SIG-M5 (cell line): ENCODE measurements around the gene FMN1.

Source experiments
- DNase-seq: peaks from one replicate; lab custom pipeline; 2025; lab: John Stamatoyannopoulos, UW

Gene FMN1, protein sequence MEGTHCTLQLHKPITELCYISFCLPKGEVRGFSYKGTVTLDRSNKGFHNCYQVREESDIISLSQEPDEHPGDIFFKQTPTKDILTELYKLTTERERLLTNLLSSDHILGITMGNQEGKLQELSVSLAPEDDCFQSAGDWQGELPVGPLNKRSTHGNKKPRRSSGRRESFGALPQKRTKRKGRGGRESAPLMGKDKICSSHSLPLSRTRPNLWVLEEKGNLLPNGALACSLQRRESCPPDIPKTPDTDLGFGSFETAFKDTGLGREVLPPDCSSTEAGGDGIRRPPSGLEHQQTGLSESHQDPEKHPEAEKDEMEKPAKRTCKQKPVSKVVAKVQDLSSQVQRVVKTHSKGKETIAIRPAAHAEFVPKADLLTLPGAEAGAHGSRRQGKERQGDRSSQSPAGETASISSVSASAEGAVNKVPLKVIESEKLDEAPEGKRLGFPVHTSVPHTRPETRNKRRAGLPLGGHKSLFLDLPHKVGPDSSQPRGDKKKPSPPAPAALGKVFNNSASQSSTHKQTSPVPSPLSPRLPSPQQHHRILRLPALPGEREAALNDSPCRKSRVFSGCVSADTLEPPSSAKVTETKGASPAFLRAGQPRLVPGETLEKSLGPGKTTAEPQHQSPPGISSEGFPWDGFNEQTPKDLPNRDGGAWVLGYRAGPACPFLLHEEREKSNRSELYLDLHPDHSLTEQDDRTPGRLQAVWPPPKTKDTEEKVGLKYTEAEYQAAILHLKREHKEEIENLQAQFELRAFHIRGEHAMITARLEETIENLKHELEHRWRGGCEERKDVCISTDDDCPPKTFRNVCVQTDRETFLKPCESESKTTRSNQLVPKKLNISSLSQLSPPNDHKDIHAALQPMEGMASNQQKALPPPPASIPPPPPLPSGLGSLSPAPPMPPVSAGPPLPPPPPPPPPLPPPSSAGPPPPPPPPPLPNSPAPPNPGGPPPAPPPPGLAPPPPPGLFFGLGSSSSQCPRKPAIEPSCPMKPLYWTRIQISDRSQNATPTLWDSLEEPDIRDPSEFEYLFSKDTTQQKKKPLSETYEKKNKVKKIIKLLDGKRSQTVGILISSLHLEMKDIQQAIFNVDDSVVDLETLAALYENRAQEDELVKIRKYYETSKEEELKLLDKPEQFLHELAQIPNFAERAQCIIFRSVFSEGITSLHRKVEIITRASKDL (N-terminal part only)

DNA sequence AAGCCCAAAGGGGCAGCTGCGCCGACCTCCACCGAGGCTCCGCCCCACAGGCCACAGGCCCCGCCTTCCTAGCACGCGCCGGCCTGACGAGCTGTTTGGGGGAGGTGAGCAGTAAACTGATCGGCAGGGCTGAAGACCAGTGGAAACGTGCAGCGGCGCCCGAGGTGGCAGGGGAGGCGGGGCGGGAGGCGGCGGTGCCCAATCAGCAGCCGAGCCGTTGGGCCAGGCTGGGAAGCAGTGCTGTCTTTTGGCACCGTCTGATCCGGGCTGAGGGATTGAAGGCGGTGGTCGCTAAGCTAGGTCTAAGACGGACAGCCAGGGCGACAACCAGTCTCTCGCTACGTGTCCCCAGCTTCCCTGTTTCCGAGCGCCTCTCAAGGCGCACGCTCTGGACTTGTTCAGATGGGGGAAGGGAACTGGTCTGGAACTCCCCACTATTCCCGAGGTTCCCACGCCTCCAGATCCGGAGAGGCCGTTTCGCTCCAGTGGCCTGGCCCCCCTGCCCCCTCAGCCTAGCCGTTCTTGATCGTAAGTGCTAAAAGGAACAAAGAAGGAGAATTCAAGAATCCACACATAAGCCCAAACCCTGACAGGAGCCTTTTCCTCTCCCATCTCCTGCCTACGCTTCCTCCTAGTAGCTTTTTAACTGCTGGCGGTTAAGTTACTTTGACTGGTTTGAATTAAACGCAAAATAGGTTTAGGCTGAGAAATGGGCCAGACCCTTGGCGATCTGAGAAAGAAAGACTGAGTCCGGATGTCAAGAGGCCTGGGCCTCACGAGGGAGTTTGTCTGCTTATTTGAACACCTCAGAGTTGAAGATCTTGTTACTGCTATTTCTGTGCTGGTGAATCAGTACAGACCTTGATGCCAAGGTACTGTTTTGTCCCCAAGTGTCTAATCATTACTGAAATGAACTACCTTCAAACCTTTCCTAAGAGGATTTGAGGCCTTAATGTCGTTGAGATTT lies at the start of gene FMN1:
FMN1 (minus strand) TSS at position 11 of the 967 bp plus-strand sequence. CDS start 39,800 bp downstream, outside the sequence.
- no peak for DNase-seq

DNA sequence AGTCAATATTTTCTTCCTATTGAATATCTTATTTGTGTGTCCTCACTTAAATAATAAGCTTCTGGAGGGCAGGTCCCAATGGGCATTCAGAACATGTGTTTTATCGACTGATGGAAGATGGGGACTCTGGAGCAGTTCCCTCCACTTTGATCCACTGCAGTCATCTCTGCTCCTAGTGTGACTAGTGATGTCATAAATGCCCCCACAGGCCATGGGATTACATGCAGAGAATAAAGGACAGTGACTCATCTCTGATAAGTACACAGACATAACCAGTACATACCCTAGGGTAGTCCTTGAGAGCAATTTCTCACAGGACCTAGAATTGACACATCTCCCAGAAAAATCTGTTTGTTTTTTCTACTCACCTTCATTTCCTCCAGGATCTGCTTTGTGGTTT lies 49.4 kb upstream of the FMN1 start:
- DNase-seq: no peak

DNA sequence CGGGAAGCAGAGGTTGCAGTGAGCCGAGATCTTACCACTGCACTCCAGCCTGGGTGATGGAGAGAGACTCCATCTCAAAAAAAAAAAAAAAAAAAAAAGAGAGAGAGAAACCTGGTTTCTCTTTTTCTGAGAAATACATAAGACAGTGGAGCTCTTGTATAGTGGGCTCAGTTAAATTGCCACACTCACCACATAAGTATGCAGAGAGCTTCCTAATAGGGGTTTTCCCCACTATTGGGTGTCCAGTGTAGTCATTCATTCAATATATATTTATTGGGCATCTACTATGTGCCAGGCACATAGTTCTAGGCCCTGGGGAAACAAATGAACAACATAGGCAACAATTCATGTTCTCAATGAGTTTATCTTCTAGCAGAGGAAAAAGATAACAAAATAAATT lies 48.9 kb upstream of the FMN1 start:
- no peak for DNase-seq

DNA sequence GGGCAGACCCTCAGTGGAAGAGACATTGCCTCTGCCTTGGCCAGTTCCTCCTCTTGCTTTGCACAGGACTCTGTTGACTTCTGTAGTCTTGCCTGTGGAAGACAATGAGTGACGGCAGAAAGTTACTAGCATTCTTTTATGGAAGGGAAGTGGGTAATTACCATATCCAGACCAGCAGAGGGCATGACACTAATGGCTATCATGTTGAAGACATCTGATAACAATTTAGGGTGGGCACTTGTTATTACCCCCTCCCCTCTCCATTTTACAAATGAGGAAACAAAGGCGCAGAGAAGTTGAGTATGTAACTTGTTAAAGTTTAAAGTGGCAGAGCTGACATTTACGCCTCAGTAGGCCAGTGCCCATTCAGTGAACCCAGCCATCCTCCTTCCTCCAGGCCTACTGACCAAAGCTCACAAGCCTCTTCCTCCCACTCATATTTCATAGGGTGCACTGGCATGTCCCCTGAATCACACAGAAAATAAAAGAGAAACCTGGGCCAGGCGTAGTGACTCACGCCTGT lies 48.2 kb upstream of the FMN1 start:
- DNase-seq: no peak

DNA sequence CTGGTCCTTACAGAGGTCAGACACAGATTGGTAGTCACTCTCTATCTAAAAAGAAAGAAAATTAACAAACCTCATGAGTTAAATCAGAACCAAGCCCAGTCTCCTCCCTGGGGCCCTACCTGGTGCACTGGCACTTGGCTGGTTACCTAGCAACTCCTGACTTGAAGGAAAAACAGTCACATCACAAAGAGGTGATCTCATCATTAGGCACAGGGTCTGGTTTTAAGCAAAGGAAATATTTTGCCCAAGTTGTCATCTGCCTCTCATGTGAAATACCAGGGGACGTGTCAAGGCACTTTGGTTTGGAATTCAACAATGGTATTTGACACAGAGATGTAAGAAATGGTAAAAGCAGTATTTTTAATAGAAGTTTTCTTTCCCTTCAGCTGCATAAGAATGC lies 47.7 kb upstream of the FMN1 start:
- DNase-seq: no peak

DNA sequence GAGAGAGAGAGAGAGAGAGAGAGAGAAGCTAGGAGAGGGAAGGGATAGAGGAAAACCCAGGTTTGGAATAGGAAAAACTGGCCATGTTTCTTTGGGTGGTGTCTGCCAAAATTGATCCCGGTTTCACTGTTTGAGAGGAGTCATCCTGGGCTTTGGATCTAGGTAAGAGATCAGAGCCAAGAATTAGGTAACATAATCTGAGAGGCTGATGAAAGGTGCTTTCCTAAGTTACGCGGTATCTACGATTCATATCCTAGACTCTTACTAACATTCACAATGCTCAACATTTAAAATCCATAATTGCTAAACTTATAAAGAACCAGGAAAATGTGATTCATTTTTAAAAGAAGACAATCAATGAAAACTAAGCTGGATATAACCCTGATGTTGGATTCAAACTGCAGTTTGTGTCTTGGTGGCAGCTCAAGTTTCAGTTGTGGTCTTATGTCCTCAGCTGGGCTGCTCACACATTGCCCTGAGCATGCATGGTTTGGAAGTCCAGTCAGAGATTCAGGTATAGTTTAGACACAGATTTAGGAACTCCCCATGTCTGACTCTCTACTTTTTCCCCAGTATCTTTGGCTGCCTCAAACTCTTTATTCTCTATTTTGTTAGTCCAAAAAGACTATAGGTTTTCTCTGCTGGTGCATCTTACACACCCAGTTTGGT lies 42.5 kb upstream of the FMN1 start:
- no peak for DNase-seq

DNA sequence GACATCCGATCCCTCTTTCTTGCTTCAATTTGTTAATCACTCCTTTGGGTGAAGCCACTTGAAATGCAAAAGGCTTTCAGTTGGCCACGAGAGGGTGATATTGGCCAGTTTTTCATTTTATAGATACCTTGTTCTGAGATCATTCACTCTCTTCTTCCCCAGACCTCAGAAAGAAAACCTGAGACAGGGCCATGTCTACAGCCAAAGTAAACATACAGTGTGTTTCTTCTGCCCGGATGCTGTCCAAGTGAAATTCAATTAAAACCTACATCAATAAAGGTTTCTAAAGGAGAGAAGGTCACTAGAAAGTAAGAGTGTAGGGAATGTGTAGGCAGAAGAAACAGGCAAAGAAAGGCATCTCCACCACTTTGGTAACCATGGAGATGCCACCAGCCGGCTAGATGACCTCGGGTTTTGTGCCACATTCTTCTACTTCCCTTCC lies 39.5 kb upstream of the FMN1 start:
- DNase-seq: no peak

DNA sequence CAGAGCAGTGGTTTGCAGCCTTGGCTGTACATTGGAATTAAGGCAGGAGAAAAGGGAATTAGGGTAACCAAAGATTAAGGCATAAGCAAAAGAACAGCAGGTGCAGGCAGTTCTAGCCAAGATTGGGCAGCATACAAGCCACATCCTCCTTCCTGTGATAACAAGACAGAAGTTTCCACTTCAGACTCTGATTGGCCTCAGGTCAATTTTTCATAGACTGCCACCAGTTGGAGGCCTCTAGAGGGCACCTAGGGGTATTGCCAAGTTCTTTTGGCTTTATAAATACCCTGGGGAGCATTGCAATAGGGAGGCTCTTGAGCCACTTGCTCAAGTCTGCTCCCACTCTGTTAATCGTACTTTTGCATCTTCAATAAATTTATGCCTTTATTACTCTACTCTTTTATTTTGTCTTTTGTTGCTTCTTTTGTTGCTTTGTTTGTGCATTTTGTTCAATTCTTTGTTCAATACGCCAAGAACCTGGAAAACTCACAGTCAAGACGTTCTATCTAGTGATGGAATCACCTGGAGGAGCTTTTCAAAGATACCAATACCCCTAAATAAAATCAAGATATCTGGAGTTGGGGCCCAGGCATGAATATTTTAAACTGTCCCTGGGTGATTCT lies 32.2 kb upstream of the FMN1 start:
- peak; percentile 30 for DNase-seq

DNA sequence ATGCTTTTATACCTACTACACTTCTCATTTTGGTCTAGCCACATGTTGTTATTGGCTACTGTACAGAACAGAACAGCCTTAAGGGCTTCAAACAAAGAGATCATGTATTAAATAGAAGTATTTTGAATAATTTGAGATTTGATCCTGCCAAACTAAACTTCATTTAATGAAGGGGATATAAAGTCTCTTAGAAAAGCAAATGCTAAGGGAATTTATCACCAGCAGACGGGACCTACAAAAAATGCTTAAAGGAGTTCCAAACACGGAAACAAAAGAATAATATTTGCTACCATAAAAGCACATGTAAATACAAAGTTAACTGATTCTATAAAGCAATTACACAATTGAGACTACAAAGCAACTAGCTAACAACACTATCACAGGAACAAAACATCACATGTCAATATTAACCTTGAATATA lies 23.6 kb upstream of the FMN1 start:
- DNase-seq: no peak

DNA sequence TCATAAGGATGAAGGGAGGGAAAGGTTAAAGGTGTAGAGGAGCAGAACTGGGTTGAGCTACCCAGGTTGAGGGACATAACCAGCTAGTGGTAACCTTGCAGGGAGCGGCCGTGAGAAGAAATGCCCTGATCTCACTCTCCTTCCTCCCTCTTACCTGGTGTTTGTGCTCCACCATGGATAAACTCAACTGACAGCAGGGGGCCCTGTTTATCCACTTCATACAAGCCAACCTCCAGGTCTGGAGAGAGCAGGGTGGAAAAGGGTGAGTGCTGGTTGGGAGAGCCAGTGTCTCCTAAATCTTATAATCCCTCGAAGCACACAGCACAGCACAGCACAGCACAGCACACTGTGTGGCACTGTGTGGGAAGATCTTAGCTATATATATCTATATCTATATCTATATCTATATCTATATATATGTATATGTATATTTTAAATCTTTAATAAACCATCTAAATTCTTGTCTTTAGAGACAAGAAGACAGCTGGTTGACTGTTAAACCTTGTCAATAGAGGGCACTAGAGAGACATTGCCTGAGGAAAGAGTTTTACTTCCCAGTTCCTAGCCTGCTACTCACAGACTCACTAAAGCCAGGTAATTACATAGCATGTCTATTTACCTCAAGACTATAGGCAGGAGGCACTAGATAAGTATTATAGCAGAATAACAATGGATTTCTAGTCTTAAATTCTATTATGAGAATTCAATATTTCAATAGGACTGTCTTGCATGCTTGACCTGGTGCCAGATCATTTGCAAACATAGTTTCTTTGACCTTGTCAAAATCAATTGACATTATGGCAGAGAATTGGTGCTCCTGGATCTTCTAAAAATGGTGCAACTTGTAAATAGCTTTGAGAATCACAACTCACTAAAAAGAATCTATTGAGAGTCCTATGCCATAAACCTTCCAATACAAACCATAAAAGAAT lies 21.7 kb upstream of the FMN1 start:
- no peak for DNase-seq

DNA sequence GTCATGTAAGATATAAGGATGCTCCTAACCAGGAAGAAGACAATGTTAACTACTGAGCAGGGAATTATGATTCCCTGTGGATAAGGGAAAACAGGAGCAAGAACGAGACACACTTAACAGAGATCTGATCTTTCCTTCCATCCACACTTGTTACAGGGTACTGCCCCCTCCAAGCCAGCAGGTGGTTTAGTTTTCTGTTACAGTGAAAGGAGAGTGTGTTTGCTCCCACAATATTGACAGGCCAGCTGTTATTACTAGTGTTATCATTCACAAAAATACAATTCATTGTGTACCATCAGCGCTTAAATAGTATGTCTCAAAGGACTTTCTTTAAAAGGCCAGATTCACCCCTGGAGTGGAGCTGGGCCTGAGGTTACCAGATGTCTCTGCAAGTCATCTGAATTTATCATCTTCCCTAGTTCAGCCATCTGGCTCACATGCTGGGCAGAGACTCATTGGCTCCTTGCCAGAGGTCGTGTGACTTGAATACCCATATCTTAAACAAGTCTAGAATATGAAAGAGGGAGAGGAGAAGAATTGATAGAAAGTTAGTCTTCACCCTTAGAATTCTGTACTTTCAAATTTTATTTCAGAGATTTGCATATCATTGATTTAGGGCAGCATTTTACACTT lies 16.8 kb upstream of the FMN1 start:
- no peak for DNase-seq

DNA sequence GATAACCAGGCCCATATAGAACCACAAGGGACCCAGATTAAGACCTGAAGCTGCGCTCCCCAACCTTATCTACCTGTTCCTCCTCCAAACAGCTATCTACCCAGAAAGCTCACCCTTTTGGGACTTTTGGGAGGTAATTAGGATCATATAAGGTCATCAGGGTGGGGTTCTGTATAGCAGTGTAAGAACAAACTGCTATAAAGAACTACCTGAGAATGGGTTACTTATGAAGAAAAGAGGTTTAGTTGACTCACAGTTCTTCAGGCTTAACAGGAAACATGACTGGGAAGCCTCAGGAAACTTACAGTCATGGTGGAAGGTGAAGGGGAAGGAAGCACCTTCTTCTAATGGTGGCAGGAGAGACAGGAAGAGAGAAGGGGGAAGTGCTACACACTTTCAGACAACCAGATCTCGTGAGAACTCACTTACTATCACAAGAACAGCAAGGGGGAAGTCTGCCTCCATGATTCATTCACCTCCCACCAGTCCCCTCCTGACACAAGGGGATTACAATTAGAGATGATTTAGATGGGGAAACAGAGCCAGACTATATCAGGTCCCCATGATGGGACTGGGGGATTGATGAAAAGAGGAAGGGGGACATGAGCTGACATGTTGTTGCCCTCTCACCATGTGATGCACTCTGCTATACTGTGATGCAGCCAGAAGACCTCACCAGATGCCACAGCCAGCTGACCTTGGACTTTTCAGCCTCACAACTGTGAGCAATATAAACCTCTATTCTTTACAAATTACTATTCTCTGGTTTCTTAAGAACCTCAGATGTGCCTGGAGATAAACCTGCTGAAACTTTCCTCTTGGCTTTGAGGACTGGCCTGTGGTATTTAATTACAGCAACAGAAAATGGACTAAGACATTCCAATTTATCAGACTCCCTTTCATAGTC lies 15.3 kb upstream of the FMN1 start:
- no peak for DNase-seq

DNA sequence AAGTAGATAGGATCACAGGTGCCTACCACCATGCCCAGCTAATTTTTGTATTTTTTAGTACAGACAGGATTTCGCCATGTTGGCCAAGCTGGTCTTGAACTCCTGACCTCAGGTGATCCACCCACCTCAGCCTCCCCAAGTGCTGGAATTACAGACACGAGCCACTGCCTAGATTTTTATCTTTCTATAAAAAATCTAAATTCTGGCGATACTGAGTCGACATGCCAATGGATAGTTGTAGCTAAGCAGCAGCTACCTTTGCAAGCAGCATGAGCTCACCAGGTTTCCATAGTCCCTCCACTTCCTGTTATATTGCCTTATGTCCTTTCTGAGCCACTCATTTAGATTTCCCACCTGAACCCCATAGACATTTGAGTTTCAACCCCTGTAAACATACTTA lies 13.1 kb upstream of the FMN1 start:
- no peak for DNase-seq

DNA sequence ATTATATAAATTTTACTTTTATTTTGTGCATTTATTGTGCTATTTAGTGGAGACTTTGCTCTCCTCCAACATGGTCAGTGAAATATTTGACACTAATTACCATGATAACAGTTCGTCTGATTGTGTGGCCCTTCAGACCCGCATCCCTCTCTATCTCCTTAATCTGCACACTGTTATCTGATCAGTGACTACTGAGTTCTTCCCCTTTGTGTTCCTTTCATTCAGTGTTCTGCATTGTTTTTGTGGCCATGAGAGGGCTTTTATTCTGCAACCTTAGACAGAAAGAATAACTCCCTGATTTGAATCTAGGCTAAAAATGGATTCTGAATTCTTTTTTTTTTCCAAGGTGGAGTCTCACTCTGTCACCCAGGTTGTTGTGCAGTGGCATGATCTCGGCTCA lies 11.9 kb upstream of the FMN1 start:
- no peak for DNase-seq

DNA sequence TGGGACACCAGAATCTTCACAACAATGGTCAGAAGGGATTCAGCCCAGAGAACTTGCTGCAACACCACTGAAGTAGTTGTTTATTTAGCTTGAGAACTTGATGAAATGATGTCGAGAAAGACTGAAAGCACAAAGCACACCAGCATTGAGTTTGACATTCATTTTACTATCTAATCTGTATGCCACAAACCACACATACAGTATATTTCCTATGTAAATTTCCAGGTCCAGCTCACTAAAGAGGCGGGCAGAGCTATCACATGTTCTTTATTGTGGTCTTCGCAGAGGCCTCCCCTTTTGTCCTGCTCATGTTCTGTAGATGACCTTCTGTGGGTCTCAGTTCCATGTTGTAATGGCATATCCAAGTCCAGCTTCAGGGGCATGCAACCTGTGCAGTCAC lies 10.4 kb upstream of the FMN1 start:
- no peak for DNase-seq

DNA sequence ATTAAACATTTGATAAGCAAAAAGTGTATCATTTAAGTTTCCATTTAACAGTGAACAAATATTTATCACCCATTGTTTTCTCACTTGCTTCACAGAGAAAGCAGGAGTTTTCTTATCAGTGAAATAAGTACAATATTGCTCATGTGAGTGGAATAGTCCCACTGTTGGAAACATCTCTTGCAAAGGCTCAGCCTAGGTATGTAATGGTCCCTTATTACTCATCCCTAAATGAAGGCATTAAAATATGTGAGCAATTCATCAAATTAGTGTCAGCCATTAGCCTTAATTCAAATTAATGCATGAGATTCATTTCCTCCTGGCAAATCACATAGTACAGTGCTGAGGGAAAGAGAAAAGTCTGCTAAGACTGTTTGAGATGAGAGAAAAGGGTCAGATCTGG lies 9.6 kb upstream of the FMN1 start:
- no peak for DNase-seq

DNA sequence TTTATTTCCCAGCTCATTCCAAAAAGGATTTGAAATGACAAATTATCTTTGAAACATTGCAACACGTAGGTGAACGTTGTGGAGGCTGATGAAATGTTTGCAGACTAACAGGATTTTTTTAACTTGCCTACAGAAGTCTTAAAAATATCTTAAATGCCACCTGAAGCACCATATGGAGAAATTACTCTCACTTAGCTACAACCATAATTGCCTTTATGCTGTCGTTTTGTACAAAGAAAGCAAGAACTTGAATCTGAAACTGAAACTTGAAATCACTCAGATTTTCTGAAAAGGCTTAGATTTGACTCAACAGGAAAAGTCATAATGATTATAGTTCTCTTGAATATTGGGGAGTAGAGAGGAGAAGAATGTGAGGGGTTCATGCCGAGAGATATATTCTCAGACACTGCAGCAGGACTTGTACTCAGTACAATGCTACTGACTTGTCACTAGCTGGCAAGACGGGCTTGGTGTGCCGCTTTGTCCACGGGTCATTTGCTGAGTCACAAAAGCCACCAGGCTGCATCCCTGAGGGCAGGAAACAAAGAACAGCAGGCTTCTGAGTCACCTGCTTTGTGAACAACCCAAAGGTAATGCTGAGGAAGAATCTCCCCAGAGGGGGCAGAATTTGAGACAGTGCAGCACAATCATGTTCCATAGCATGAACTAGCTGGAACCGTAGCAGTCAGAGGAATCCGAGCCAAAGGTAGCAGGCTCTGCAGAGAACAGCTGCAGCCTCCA lies 7.1 kb upstream of the FMN1 start:
- no peak for DNase-seq
